H1 (cell line): Measurements from ENCODE around the gene MSL3B.

Experiments
- CTCF ChIP-seq, 3 experiments: IDR thresholded peaks; 1 replicate in 2 of 3; 2 replicates in 1 of 3; pipeline versions ENCODE4 v1.5.1 to v1.6.1; 2011; ENCODE audit warnings: low read length in 3 of 3, mild to moderate bottlenecking in 3 of 3, inconsistent platforms in 2 of 3, low read depth in 1 of 3, moderate library complexity in 1 of 3; ENCODE audit not compliant: insufficient read depth in 1 of 3; ENCODE audit errors: control extremely low read depth in 1 of 3
- GABPA ChIP-seq: IDR thresholded peaks from 2 replicates; pipeline ENCODE4 v1.6.1; 2011; ENCODE audit warnings: mild to moderate bottlenecking, low read length, moderate library complexity, borderline replicate concordance; ENCODE audit not compliant: insufficient read depth
- USF2 ChIP-seq: IDR thresholded peaks from 2 replicates; pipeline ENCODE4 v1.6.1; 2011; ENCODE audit warnings: low read length, improper control_type of control experiment

MSL3B gene

GRCh38 chr2:233892793-233893192, 24.6 kb upstream of the MSL3B start (continued):
- no peak for TF ChIP-seq GABPA
- no peak for TF ChIP-seq CTCF (IDR thresholded peaks at IDR 0.05; ENCODE audit: control extremely low read depth in 1 of 3, insufficient read depth in 1 of 3, low read depth in 1 of 3, low read length in 3 of 3)
- no peak for TF ChIP-seq USF2
